Measurements from ENCODE around the gene CABP1.
A peak's percentile ranks its signal among the peaks of the same experiment; 100 is the strongest.
"Not testable (repeated sequence)": the region's sequence is repeated elsewhere in the genome, so short reads cannot be mapped to it uniquely, and the experiment has no call there.

The CABP1 gene

DNA sequence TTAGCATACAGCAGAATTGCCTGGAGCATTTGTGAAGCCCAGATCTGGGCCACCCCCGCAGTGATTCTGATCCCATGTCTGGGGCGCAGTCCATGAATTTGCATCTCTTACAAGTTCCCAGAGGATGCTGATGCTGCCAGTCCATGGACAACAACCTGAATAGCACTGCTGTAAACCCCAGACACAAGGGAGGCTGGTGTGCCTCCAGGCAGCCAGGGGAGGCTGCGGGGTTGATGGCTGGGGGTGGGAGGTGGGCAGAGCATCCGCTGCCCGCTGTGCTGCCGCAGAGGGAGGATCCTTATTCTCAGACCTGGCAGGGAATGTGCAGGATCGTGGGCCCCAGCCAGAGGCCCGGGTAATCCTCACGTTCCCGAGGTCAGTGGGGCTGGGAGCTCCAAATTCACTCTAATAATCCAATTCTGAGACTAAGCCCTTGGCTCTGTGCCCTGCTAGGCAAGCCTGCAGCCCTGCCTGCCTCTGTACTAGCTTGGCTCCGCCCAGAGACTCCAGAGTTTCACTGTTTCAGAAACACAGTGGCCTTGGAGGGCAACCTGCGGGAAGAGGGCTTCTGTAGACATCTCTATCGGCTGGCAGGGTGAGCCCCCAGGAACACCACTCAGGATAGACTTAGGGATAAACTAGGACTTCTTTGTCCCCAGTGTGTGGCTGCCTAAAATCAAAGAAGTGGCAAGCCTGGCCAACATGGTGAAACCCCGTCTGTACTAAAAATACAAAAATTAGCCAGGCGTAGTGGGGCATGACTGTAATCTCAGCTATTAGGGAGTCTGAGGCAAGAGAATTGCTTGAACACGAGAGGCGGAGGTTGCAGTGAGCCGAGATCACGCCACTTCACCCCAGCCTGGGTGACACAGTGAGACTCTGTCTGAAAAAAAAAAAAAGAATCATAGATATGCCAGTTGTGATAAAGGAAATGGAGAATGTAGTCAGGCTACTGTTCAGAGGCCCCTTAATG is 28.7 kb downstream of the CABP1 start:
- no peak for DNase-seq

GRCh38 chr12:120670237-120670636 is 29.8 kb downstream of the CABP1 start:
- DNase-seq = not testable (repeated sequence)

- DNase-seq = no peak
These were observed 30.2 kb downstream of the CABP1 start for GRCh38 chr12:120670667-120671066.

DNA sequence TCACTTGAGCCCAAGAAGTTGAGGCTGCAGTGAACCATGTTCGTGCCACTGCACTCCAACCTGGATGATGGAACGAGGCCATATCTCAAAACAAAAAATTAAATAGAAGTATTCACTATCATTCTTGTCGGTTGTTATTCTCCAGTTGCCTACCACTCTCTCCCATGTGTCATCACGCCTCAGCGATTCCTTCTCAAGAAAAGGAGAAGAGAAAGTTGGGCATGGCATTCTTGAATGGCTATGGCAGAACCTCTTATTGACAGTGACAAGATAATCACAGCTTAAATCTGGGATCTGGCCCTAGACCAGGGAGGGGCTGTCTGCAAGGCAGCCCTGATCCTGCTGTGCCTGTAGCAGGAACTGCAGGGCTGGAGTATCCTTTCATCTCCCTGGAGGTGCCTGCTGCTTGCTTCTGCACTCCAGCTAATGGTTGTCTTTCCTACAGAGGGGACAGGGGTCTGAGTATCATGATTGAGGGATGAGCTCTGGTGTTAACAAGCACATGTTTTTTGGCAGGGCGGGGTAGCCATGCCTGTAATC is 33.7 kb downstream of the CABP1 start:
- no peak for DNase-seq

DNA sequence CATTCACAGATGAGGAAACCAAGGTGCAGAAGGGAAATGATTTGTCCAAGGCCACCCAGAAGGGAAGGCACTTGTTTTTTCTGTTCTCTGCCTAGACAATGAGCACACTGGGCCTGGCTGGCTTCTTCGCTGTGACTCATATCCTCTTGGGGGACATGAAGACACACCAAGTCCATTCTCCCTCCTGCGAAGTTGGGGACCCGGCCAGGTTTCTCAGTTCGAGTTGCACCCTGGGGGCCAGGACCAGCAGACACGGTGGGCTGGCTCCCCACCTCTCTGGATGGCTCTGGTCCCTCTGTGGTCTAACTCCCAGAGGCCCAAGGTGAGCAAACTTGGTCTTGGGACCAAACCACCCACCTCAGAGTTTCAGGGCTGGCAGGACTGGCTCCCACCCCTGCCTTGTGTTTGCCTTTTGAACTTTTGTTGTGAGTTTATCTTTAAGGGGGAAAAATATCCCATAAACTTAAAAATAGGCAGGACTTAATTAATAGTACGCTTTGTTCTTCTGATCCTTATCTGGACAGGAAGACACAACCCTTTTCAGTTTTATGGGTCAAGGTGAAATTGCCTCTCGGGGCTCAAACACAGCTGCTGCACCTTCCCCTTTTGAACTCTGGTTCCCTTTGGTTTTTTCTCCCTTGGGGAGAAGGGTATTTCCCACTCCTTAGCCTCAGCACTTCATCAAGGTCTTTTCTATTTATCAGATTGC is 37.5 kb downstream of the CABP1 start:
- no peak for DNase-seq

- DNase-seq = no peak
These were observed 38.1 kb downstream of the CABP1 start for GRCh38 chr12:120678572-120678971.

- no peak for DNase-seq
These were observed 39.8 kb downstream of the CABP1 start for GRCh38 chr12:120680165-120680738.

DNA sequence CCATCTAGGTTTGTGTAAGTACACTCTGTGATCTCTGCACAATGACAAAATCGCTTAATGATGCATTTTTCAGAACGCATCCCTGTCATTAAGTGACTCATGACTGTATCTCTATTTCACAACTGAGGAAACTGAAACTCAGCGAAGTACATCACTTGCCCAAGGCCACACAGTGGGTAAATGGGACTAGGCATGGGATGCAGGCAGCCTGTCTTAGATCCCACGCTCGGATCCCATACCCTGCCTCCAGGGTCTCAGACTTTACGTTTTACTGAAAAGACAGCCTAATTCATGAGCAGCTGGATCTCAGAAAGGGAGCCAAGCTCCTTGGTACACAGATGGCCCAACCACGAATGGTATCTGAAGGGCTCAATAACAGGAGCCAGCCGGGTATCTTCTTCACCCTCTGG is 44.1 kb downstream of the CABP1 start:
- no peak for DNase-seq

DNA sequence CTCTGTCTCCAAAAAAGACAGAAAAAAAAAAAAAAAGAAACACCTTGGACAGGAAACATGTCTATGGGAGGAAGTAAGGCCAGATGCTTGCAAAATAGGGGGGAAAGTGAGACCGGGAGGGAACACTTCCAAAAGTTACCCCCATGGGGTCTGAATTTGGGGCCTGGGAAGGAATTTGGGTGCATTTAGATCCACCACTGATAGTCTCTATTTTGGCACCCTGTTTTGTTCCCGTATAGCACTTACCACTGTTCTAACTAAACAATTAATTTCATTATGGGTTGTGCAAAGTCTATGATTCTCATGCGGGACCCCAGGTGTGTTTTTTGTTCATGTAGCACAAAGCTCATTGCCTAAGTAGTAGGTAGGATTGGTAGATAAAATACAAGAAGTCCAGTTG is 45.1 kb downstream of the CABP1 start:
- DNase-seq = no peak

DNA sequence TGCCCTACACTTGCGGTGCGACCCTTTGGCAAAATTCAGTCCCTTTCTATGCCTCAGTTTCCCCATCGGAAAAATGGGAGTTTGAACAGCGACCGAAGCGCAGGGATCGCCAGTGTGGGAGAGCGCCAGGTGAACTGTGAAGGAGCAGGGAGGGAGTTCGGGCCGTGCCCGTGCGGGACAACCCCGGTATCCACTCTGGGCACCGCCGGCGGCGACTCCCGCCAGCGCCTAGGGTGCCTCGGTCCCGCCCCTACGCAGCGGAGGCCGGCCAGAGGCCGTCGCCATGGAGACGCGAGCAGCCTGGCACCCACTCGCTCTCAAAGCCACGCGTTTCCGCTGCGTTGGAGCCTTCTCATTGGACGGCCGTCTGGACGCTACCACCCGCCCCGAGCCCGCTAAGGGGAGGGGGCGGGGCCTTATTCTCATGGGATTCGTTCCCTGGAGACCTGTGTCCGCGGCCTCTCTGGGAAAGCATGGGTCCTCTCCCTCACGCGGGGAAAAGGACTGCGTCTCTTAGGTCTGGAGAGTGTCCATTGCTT is 45.8 kb downstream of the CABP1 start:
- DNase-seq = peak; percentile 96

DNA sequence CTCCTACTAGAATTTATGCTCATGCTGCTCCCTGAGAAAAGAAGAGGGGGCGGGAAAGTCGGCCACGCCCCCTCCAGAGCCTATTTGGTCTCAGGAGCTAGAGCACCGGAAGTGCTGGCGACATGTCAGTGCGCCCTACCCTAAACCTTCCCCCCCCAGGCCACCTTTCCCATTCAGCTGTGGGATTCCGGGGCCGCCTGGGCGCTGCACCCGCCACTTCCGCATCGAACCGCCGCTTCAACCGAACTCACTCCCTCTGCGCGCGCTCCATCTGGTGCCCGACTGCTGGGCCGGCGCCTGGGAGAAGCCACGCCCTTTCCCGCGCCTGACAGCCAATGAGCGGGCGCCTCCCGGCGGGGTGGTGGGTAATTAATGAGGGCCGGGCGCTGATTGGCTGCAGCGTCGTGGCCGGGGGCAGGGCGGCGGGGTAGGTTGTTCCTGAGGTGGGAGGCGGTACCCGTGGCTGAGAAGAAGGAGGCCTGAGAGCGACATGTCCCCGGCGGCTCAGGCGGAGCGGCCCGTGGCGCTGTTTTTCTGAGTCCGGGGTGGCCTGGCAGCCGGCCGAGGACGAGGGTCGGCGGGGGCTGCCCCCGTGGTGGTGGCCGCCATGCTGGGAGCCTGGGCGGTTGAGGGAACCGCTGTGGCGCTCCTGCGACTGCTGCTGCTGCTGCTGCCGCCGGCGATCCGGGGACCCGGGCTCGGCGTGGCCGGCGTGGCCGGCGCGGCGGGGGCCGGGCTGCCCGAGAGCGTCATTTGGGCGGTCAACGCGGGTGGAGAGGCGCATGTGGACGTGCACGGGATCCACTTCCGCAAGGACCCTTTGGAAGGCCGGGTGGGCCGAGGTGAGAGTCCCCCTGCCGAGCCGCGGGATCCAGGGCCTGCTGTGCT is 46.5 kb downstream of the CABP1 start, which contains the start of gene MLEC:
Gene MLEC (plus strand): TSS at position 460 of the 888 bp plus-strand sequence. CDS start 148 bp downstream, at position 608.
- DNase-seq = peak; percentile 99

- DNase-seq = peak; percentile 37
These were observed 47.3 kb downstream of the CABP1 start for GRCh38 chr12:120687578-120688289.

- DNase-seq = no peak
These were observed 48.2 kb downstream of the CABP1 start for GRCh38 chr12:120688527-120689071.

- no peak for DNase-seq
These were observed 49.1 kb downstream of the CABP1 start for GRCh38 chr12:120689397-120690082.

GRCh38 chr12:120690083-120690450 is 49.6 kb downstream of the CABP1 start:
- DNase-seq = no peak

GRCh38 chr12:120690978-120691377 is 50.6 kb downstream of the CABP1 start:
- no peak for DNase-seq

GRCh38 chr12:120692524-120693033 is 52.2 kb downstream of the CABP1 start:
- DNase-seq = no peak

GRCh38 chr12:120693848-120694247 is 53.4 kb downstream of the CABP1 start:
- DNase-seq = no peak

DNA sequence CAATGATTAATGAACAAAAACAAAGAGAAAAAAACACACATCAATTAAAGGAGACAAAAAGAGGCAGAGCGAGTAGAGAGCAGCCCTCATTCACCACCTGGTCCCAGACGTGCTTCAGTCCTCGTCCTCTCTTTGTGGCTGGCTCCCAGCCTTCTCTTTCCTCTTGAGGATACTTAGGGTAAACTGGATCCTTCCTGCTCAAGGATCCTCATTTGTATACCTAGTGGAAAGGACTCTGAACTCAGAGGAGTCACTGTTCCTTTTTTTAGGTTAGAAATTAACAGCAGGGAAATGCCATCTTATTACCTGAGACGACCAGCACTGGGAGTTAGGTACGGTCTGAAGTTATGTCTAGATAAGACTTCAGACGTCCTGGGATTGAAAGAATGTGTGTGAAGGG is 56.2 kb downstream of the CABP1 start:
- DNase-seq = no peak

DNA sequence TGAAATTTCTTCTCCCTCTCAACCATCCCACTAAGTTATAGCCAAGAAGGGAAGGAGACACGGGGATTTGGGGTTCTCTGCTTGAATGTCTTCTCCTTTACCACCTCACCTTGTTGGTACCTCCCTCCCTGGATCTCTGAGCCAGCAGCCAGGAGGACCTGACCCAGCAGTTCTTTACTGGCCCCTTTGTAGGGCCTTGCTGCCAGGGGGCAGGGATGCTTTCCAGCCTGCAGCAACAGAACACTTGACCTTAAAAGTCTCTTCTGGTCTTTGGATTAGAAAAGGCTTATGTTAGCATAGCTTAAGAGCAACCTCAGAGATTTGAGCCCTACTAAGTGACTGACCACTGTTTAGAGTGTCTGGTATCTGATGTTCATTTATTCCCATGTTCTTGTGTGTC is 56.9 kb downstream of the CABP1 start:
- DNase-seq = no peak

Data from activated CD8-positive, alpha-beta memory T cell treated with anti-CD3 and anti-CD28 coated beads, Interleukin-2, amount 50 U/mL, for 4 hours (primary cell).